ENCODE results near the gene FIBP.

FIBP gene

GRCh38 chr11:65888163-65888814 is at the start of gene FIBP:
Gene FIBP, minus strand, starts transcription at chr11:65888471. Its CDS starts 53 bp downstream, at chr11:65888418.
- peak; percentile 84 for DNase-seq

GRCh38 chr11:65937766-65938165 is 49.5 kb upstream of the FIBP start:
- DNase-seq = no peak

GRCh38 chr11:65934014-65934413 is 45.7 kb upstream of the FIBP start:
- no peak for DNase-seq

- DNase-seq = no peak
Measured at GRCh38 chr11:65932558-65932919, 44.3 kb upstream of the FIBP start.

- DNase-seq = no peak
Measured at GRCh38 chr11:65931773-65932557, 43.7 kb upstream of the FIBP start.

GRCh38 chr11:65928667-65929066 is 40.4 kb upstream of the FIBP start:
- DNase-seq = no peak

- no peak for DNase-seq
Measured at GRCh38 chr11:65927904-65928397, 39.7 kb upstream of the FIBP start.

GRCh38 chr11:65925397-65925796 is 37.1 kb upstream of the FIBP start:
- no peak for DNase-seq

- no peak for DNase-seq
Measured at GRCh38 chr11:65922565-65922964, 34.3 kb upstream of the FIBP start.

GRCh38 chr11:65921876-65922275 is 33.6 kb upstream of the FIBP start:
- DNase-seq = no peak

- DNase-seq = no peak
Measured at GRCh38 chr11:65921033-65921555, 32.8 kb upstream of the FIBP start.

GRCh38 chr11:65920372-65920802 is 32.1 kb upstream of the FIBP start:
- no peak for DNase-seq

GRCh38 chr11:65919573-65920371 is 31.5 kb upstream of the FIBP start:
- no peak for DNase-seq

GRCh38 chr11:65919141-65919572 is 30.9 kb upstream of the FIBP start, which contains the start of gene DRAP1:
Gene DRAP1, plus strand, starts transcription at chr11:65919426. Its CDS starts 76 bp downstream, at chr11:65919502.
- peak; percentile 86 for DNase-seq

- DNase-seq = no peak
Measured at GRCh38 chr11:65918211-65919140, 30.2 kb upstream of the FIBP start, which contains the start of gene C11orf68. Gene C11orf68, minus strand, starts transcription at chr11:65919062. Its CDS starts 31 bp downstream, at chr11:65919031.

GRCh38 chr11:65917434-65918210 is 29.4 kb upstream of the FIBP start:
- DNase-seq = no peak

- no peak for DNase-seq
Measured at GRCh38 chr11:65917077-65917433, 28.8 kb upstream of the FIBP start.

- DNase-seq = no peak
Measured at GRCh38 chr11:65916391-65916790, 28.1 kb upstream of the FIBP start.

- DNase-seq = no peak
Measured at GRCh38 chr11:65915821-65916251, 27.6 kb upstream of the FIBP start.

- DNase-seq = no peak
Measured at GRCh38 chr11:65915101-65915820, 27.0 kb upstream of the FIBP start.
